ENCODE measurements around the gene PSAP. TPM values are rescaled to one million over a fixed set of nuclear protein-coding genes. Genes with fewer than 3 reads are reported as not detected.
A peak's percentile ranks its signal among the peaks of the same experiment; 100 is the strongest.
"Not testable (repeated sequence)": the region's sequence is repeated elsewhere in the genome, so short reads cannot be mapped to it uniquely, and the experiment has no call there.

PSAP gene
- total RNA-seq, 2 donors from 2014 or later: 1,145 to 1,486 TPM

DNA sequence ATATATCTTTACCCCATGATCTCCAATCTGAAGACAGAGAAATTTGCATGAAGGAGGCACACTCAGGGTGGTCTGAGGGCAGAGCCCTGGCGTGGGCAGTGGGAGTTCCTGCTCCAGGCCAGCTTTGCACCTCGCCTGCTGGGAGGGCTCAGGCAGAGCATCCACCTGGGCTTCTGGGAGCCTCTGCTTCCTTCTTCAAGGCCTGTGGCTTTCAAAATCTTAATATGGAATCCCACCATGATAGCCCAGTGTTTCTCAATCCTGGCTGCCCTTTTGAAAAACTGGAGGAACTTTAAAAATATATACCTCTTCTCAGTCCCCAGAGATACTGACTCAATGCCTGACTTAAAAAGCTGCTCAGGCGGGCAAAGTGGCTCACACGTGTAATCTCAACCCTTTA, 36.7 kb upstream of the PSAP start:
- no peak for DNase-seq (ENCODE audit: low spot score)
- Histone ChIP-seq H3K27me3 (no peaks in the 10 kb centered on the region), H3K4me1 (peaks cover 0 to 26% of the 10 kb centered on the region in 2 donors), H3K4me3 (no peak overlapping the region), H3K27ac (peak overlapping the region; percentile 77 to 81), H3K9me3 (no peaks in the 10 kb centered on the region), H3K36me3 (no peaks in the 10 kb centered on the region)
- TF ChIP-seq, protein P1, sequence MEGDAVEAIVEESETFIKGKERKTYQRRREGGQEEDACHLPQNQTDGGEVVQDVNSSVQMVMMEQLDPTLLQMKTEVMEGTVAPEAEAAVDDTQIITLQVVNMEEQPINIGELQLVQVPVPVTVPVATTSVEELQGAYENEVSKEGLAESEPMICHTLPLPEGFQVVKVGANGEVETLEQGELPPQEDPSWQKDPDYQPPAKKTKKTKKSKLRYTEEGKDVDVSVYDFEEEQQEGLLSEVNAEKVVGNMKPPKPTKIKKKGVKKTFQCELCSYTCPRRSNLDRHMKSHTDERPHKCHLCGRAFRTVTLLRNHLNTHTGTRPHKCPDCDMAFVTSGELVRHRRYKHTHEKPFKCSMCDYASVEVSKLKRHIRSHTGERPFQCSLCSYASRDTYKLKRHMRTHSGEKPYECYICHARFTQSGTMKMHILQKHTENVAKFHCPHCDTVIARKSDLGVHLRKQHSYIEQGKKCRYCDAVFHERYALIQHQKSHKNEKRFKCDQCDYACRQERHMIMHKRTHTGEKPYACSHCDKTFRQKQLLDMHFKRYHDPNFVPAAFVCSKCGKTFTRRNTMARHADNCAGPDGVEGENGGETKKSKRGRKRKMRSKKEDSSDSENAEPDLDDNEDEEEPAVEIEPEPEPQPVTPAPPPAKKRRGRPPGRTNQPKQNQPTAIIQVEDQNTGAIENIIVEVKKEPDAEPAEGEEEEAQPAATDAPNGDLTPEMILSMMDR (IDR thresholded peaks at IDR 0.05): no peak

DNA sequence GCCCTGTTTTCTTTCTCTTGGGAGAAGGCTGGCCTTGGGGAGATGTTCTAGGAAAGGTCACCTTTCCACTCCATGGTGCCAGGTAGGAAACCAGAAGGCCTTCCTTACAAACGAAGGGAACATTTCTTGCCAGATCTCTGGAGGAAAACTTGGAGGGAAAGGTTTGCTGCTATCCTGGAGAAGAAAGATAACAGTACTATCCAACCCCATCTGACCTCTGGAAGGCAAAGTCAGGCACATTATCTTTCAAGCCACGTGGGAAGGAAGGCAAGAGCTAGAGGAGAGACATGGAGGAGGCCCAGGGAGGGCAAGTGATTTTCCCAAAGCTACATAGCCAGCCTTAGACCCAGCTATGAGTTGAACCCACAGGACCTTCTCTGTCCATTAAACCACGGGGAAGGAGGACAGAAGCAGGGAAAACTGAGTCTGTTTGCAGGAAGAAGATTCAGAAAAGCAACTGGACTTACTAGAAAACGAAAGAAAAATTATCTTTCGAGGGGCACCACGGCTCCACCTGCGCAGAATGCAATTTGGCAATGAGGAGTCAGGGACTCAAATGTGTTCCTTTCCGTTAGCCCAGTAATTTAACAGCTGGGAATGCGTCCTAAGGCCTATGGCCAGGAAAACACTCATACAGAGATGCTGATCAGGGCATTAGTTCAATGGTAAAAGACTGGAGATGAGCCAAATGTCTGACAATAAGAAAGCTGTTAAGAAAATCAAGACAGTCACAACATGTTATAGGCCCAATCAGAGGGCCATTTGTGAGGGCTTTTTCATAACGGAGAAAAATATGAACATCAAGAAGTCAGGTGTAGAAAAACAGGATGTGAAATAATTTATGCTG, 32.0 kb upstream of the PSAP start:
- Histone ChIP-seq H3K27me3 (no peaks in the 10 kb centered on the region), H3K4me1 (peaks cover 0 to 3% of the 10 kb centered on the region in 2 donors), H3K36me3 (no peaks in the 10 kb centered on the region), H3K27ac (no peak overlapping the region), H3K4me3 (no peak overlapping the region), H3K9me3 (no peaks in the 10 kb centered on the region)
- TF ChIP-seq, protein P1 (IDR thresholded peaks at IDR 0.05): no peak
- DNase-seq (ENCODE audit: low spot score): no peak

DNA sequence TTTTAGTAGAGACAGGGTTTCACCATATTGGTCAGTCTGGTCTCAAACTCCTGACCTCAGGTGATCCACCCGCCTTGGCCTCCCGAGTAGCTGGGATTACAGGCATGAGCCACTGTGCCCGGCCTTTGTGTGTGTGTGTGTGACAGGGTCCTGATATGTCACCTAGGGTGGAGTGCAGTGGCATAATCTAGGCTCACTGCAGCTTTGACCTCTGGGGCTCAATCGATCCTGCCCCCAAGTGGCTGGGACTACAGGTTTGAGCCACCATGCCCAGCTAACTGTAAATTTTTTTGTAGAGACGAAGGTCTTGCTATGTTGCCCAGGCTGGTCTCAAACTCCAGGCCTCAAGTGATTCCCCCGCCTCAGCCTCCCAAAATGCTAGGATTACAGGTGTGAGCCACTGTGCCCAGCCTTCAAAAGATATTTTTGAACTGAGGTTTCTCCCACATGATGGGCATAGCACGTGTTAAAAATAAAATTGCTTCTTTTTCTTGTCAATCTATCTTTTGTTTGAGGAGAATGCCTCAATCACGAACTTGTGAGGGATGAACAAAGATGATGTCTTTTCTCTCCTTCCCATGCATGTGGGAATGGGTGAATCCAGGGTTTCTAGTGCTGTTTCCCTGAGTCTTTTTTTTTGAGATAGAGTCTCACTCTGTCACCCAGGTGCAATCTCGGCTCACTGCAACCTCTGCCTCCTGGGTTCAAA, 30.8 kb upstream of the PSAP start:
- DNase-seq (ENCODE audit: low spot score): no peak
- Histone ChIP-seq H3K36me3 (no peaks in the 10 kb centered on the region), H3K9me3 (no peaks in the 10 kb centered on the region), H3K27ac (no peak overlapping the region), H3K4me3 (no peak overlapping the region), H3K27me3 (no peaks in the 10 kb centered on the region), H3K4me1 (no peaks in the 10 kb centered on the region)
- TF ChIP-seq, protein P1 (IDR thresholded peaks at IDR 0.05): no peak

DNA sequence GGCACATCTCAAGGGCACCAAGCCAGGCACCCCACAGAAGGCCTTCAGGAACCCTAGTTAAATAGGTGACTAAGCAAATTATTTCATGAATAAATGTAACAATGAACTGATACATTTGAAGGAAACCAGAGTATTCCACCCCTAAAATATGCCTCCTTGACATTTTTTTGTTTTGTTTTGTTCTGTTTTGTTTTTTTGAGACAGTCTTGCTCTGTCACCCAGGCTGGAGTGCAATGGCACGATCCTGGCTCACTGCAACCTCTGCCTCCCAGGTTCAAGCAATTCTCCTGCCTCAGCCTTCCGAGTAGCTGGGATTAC, 30.2 kb upstream of the PSAP start:
- not testable (repeated sequence) for H3K4me3 ChIP-seq; H3K4me1 ChIP-seq; H3K27ac ChIP-seq; H3K27me3 ChIP-seq; H3K9me3 ChIP-seq; DNase-seq (ENCODE audit: low spot score); H3K36me3 ChIP-seq

DNA sequence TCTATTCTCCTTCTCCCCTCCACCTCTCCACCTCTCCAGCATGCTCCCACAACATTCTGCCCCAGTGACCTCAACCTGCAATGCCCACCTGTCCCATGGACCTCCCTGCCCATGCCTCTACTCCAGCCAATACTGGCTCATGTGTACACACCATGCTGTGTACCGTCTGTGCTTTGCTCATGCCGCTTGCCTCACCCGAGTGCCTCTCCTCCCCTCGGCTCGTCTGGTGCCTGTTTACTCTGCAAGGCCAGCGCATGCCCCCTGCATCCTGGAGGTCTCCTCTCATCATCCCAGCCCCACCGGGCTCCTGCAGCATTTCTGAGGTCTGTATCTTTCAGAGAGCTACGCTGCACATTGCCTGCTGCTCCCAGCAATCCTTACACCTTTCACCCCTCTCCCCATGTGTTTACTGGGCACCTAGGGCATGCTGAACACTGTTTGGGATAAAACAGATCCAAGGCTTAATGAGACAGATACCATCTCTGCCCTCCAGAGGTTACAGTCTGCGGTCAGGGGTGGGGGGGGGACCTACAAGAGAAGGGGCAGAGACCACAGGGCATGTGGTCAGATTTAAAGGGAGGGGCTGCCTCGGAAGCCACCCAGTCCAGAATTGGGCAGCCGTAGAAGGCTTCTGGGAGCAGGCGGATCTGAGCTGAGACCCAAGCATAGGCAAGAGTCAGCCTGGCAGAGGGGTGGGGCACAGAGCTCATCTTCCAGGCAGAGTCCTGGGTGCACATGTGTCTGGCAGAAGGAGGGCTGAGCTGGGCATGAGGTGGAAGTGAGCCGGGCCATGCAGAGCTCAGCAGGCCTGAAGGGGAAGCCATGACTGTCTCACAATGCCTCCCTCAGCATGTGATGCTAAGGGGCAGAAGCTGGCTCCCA, 29.6 kb upstream of the PSAP start:
- H3K4me3 ChIP-seq: no peak overlapping the region
- TF ChIP-seq, protein P1 (IDR thresholded peaks at IDR 0.05): no peak

More for the DNA sequence above, 29.6 kb upstream of the PSAP start:
- no peaks in the 10 kb centered on the region for H3K4me1 ChIP-seq
- H3K27me3 ChIP-seq: no peaks in the 10 kb centered on the region
- H3K27ac ChIP-seq: no peak overlapping the region
- H3K36me3 ChIP-seq: no peaks in the 10 kb centered on the region
- DNase-seq (ENCODE audit: low spot score): no peak
- no peaks in the 10 kb centered on the region for H3K9me3 ChIP-seq

Measured in right atrium auricular region (tissue), 2 donors.